NCI-H128 (cell line): ENCODE data around the gene GATA1.
"Not testable (repeated sequence)": the region's sequence is repeated elsewhere in the genome, so short reads cannot be mapped to it uniquely, and the experiment has no call there.

Experiments used
- DNase-seq: peaks from one replicate; lab custom pipeline; 2025; ENCODE audit not compliant: unreplicated experiment; lab: John Stamatoyannopoulos, UW

The GATA1 gene

DNA sequence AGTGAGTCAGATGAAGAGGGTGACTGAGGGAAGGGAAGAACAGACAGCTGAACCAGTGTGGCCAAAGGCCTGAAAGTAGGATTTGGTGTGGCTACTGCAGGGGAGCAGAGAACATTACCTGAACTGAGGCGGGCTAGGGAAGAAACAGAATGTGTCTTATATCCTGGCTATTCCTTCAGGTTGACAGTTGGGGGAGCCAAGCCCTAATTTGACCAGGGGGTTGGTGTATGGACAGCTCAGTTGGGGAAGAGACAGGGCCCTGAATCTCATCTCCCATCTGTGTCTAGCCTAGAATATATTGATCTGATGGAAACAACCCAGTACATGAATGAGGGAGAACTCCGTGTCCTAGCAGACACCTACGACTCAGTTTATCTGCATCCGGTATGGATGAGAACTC, 19.7 kb downstream of the GATA1 start:
- no peak for DNase-seq

DNA sequence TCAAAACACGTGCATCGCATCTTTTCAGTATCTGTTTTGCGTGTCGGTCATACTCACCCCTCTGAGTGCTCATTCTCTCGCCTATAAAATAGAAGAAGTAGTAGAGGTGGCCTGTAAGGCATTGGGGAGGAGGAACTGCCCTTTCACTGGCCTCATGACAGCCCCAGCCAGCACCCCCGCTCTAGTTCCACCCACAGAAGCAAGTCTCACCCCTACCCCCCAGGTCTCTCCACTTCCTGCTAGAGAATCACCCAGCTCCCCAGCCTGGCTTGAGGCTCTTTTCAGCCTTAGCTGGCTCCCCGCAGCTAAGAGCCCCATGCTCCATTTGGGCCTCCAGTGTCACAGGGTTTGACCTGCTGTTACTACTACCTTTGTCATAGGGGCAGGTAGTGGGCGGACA, 27.3 kb downstream of the GATA1 start:
- DNase-seq: no peak

DNA sequence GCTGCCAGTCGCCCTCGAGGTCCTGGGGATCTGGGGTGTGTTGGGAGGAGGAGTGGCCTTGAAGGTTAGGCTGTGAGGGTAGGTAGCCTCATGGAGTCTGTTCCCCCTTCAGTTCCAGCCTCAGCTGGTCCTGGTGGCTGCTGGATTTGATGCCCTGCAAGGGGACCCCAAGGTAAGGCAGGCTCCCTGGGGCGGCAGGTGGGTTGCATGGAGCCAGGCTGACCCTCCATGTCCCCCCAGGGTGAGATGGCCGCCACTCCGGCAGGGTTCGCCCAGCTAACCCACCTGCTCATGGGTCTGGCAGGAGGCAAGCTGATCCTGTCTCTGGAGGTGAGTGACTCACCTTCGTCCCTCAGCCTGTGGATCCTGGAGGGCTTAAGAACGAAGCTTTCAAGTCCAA, 28.3 kb downstream of the GATA1 start:
- DNase-seq: no peak

DNA sequence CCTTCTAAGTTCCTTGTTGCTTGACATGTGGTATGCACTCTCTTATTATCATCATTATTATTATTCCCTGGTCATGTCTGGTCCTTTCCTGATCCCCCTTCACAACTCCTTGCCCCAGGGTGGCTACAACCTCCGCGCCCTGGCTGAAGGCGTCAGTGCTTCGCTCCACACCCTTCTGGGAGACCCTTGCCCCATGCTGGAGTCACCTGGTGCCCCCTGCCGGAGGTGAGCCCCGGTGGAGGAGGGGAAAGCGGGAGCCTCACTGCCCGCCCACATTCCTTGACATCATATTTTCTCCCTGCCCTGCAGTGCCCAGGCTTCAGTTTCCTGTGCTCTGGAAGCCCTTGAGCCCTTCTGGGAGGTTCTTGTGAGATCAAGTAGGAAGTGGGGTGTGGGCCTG, 28.9 kb downstream of the GATA1 start:
- no peak for DNase-seq

DNA sequence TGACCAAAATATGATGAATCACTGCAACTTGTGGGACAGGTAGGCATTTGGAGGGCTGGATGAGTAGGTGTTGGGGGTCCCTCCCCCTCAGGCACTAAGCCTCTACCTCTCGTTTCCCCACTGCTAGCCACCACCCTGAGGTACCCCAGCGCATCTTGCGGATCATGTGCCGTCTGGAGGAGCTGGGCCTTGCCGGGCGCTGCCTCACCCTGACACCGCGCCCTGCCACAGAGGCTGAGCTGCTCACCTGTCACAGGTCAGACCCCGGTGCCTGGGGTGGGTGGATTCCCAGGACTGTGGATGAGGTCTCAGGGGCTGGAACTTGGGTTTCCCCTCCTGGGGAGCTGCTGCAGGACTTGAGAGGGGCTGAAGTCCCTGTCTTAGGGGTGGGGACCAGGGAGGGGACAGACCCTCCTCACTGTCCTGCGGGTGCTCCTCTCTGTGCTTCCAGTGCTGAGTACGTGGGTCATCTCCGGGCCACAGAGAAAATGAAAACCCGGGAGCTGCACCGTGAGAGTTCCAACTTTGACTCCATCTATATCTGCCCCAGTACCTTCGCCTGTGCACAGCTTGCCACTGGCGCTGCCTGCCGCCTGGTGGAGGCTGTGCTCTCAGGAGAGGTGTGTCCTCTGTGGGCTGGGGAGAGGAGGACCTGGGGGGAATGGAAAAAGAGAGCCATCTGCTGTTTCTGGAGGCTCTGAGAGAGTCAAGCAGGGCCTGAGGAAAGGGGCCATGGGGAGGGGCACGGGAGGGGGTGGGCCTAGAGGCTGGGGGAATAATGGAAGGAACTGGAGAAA, 29.8 kb downstream of the GATA1 start:
- no peak for DNase-seq

DNA sequence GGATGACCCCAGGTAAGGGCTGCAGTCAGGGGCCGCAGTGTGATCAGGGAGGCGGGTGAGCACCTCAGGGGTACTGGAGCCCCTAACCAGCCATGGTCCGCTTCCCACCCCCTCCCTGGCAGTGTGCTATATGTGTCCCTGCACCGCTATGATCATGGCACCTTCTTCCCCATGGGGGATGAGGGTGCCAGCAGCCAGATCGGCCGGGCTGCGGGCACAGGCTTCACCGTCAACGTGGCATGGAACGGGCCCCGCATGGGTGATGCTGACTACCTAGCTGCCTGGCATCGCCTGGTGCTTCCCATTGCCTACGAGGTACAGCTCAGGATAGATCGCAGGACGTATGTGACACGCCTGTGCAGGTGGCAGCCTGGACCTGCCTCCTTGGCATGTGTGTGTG, 31.7 kb downstream of the GATA1 start:
- DNase-seq: no peak

DNA sequence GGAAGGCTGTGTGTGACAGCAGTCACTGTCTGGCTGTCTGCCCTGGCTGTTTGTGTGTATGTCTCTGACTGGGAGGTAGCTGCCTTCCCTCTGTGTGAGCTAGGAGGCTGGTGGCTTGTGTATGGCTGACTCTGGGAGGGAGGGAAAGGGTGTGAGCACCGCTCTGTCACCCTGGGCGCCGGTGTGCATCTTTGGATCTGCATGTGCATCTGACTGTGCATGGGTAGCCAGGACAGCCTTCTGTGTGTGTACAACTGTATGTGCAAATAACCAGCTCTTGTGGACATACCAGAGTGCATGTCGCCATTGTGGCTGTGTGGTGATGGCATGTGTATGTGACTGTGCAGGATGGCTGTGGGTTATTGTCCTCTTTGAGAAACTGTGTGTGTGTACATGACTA, 32.5 kb downstream of the GATA1 start:
- no peak for DNase-seq

DNA sequence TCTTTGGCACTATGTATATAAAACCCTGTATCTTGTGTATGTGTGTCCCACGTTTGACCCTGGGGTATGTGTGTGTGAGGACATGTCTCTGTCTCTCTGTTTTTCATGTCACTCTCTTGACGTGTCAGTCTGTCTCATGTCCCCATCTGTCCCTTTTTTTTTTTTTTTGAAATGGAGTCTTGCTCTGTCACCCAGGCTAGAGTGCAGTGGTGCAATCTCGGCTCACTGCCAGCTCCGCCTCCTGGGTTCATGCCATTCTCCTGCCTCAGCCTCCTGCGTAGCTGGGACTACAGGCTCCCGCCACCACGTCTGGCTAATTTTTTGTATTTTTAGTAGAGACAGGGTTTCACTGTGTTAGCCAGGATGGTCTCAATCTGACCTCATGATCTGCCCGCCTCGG, 33.0 kb downstream of the GATA1 start:
- DNase-seq: not testable (repeated sequence)

DNA sequence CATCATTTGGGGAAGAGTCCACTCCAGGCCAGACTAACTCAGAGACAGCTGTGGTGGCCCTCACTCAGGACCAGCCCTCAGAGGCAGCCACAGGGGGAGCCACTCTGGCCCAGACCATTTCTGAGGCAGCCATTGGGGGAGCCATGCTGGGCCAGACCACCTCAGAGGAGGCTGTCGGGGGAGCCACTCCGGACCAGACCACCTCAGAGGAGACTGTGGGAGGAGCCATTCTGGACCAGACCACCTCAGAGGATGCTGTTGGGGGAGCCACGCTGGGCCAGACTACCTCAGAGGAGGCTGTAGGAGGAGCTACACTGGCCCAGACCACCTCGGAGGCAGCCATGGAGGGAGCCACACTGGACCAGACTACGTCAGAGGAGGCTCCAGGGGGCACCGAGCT, 36.7 kb downstream of the GATA1 start:
- DNase-seq: no peak

DNA sequence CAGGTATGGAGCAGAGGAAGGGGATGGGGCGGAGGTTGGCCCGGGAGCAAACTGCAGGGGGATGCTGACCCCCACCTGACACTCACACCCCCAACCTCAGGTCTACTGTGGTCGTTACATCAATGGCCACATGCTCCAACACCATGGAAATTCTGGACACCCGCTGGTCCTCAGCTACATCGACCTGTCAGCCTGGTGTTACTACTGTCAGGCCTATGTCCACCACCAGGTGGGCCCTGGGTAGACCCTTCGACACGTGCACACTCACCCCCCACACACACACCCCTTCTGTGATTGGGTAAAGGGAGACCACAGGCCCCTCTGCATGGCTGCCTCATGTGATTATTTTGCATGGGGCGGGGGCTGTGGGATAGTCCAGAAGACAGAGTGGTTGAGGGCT, 37.7 kb downstream of the GATA1 start:
- DNase-seq: no peak

DNA sequence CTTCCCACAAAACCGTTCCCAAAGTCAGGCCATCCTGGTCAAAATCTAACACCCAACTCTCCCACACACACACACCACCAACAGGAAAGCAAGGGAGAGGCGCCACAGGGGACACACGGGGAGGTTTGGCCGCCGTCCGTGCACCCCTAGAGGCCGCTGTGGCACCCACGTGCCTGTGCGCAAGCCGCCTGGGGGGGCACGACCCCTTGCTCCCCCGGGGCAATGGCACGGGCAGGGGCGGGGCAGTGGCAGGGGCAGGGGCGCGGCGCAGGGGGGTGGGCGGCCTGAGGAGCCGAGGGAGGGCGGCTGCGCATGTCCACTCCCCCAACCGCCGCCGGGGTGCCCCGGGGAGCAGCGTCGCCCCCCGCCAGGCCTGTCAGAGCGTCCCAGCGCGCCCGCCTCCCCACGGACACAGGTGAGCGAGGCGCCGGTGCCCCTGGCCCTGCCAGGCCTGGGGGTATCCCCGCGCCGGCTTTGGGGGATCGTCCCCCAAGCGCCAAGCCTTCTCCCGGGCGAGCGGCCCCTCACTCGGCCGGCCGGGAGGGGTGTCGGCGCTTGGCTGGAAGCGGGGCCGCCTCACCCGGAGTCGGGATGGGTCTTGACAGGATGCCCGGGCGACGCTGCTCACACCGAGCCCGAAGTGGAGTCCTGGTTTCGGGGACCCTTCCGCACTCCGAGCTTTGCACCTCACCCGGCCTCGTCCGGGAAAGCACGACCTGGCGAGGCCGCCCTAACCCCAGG, 39.9 kb downstream of the GATA1 start, which contains the start of gene ERAS:
Gene ERAS, plus strand, starts transcription at position 379 of the 741 bp plus-strand sequence. CDS start 2,611 bp downstream, outside the sequence.
- DNase-seq: no peak

DNA sequence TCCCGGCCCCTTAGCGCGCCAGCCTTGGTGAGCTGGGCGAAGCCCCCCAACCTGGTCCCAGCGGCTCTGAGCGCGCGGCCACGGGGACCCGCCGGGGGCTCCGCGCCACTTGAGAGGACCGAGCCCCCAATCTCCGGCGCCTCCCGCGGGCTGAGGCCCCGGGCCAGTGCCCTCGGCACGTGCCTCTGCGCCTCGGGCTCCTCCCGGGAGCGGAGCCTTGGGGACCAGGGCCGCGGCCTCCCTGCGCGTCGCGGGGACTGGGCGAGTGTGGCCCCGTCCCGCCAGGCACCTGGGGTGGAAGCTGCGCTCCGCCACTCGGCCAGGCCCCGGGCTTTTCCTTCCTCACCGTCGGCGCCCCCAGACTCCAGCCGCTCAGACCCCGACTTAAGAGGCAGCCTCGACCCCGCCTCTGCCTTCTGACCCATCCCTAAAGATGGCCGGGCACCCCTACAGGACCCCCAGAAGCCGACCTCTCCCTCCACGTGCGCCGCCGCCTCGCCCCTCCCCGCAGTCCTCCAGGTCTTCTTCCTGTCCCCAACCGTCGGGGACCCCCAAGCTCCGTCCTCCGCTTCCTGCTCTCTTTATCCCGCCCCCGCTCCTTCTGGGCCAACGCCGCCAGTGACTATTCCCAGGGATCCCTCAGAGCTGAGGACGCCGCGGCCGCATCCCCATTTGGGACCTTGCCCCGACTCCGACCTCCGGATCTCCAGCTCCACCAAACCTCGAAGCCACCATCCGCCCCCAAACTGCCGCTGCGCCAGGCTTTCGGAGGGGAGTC, 40.7 kb downstream of the GATA1 start:
- no peak for DNase-seq

DNA sequence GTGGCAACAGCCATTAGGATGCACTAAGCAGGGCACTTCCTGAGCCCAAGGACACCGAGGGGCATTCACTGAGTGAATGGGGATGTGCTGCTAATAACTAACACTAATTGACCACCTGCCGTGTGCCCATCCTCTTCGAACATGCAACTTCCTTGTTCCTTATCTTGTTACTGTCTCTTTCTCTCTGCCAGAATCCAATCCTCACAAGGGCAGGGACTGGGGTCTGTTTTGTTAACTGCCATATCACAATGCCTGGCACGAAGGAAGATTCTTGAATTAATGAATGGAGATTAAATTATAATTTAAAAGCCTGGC, 41.2 kb downstream of the GATA1 start:
- no peak for DNase-seq

DNA sequence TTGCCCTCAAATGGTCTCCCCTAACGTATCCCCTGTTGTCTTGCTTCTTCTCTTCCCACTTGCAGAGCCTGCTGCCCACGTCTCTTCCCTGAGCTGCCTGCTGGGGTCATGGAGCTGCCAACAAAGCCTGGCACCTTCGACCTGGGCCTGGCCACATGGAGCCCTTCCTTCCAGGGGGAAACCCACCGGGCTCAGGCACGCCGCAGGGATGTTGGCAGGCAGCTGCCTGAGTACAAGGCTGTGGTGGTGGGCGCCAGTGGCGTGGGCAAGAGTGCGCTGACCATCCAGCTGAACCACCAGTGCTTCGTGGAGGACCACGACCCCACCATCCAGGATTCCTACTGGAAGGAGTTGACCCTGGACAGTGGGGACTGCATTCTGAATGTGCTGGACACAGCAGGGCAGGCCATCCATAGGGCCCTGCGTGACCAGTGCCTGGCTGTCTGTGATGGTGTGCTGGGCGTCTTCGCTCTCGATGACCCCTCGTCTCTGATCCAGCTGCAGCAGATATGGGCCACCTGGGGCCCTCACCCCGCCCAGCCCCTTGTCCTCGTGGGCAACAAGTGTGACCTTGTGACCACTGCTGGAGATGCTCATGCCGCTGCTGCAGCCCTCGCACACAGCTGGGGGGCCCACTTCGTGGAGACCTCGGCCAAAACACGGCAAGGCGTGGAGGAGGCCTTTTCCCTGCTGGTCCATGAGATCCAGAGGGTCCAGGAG, 42.8 kb downstream of the GATA1 start:
- DNase-seq: no peak

DNA sequence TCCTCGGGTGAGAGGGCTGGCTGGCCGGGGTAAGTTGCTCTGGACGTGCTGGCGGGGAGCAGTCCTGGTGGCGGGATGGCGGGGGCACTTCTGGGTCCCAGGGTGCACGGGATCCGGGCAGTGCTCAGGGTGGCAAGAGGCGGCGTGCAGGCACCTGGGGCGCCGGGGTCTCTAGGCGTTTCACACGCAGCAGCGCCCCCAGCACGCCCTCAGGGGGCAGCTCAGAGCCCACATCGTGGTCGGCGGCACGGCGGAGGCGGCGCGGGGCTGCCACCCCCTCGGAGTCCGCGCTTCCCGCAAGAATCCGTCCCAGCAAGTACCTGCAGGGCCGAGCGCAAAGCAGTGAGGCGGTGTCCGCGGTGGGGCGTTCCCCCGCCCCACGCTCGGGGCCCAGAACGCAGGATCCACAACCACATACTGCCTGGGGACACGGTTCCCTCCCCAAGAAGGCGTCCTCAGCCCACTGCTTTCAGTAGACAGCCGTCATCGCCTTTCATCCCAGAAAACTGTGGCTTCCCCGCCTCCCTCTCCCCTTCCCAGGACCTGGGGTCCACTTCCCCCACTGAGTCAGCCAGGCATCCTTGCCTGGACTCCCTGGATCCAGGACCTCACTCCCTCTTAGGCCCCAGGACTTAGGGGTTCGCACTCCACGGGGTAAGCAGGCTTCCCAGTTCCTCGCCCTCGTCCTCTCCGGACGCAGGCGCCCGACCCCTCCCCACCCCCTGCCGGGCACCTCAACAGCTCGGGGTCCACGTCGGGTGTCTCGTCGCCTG, 44.9 kb downstream of the GATA1 start:
- no peak for DNase-seq

DNA sequence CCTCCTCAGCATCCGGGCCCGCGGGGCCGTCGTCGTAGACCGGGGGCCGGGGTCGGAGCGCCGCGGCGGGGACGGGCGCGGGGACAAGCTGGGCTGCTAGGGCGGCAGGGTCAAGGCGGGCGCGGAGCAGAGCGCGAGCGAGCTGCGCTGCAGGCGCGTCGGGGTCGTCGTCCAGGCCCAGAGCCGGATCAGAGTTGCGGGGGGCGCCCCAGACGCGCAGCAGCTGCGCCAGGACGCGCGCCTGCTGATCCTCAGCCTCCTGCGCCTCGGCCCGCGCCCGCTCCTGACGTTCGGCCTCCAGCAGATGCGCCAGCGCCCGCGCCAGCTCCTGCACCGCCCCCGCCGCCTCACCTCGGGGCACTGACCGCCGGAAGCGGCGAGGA, 45.5 kb downstream of the GATA1 start:
- DNase-seq: no peak

DNA sequence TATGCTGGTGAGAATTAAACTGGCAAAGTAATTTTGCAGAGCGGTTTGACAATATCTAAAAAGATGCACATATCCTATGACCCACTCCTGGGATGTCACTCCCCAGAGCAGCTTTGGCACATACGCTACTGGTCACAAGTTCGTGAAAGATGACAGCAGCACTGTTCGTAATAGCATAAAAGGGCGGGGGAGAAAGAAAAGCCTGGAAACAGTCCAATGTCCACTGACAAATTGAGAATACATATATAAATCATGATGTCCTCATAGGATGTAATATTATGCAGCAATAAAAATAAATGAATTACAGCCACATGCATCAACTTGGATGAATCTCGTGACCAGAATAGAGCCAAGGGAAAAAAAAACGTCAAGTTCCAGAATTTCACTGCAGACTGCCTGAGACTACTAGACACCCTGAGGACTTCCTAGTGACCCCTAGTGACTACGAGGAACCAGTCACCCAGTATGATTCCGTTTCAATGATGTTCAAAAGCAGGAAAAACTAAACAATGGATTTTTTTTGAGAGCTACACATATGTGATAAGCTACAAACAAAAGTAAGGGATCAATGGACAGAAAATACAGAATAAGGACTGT, 47.2 kb downstream of the GATA1 start:
- DNase-seq: no peak

DNA sequence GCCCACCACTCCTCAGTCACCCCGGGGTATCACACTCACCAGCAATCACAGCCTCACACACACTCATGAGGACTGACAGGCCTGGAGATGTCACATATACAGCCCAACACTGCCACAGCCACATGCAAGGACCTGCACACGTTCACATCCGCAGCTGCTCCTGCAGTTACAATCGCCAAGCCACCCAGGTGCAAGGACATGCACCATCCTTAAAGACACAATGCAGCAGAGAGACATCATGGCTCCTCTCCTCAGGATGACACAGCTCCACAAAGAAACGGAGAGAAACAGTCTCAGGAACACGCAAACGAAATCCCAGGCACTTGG, 48.0 kb downstream of the GATA1 start:
- DNase-seq: no peak

DNA sequence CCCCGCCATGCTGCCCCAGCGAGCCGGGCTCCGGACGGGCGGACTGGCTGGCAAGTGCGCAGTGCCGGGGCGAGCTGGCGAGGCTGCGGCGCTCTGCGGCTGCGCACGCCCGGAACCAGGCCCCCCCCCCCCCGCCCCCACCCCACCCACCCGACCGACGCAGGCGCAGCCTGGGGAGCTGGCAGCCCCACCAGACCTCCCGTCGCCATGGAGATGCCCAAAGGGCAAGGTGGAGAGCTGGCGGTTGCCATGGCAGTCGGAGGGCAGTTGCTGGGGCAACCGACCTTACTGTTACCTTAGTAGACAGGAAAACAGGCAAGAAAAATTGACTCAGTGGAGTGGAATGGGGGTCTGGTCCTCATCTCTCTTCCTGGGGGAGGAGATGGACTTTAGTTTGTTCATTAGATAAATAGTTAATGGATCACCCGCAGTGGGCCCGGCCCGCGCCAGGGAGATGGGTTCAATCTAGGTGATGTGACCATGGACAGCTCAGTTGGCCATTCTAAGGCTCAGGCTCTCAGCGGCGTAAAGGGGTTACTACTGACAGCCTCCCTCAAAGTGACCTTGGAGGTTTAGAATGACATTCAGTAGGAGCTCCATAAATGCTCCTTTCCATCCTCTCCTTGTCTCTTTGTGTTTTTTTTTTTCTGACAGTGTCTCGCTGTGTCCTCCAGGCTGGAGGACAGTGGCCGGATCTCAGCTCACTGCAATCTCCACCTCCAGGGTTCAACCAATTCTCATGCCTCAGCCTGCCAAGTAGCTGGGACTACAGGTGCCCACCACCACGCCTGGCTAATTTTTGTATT, 49.3 kb downstream of the GATA1 start, which contains the start of gene PCSK1N:
Gene PCSK1N, minus strand, starts transcription at position 87 of the 806 bp plus-strand sequence. Its CDS starts 78 bp downstream, at position 9.
- peak; percentile 77 for DNase-seq
